H1 (cell line): ENCODE results near the gene NLRX1. TPM values are rescaled to one million over a fixed set of nuclear protein-coding genes. Genes with fewer than 3 reads are reported as not detected.

Experiments used
- CTCF ChIA-PET: fragments of 300-600 bp; sonication (Branson Sonifier 250); formaldehyde crosslinking; loops from one replicate; lab custom pipeline; 2021; ENCODE audit not compliant: partially characterized antibody; lab: Charles Lee
- POLR2A ChIA-PET: fragments of 300-600 bp; sonication (Branson Sonifier 250); formaldehyde crosslinking; loops from one replicate; lab custom pipeline; 2021; ENCODE audit warnings: inconsistent platforms; ENCODE audit not compliant: partially characterized antibody; lab: Charles Lee
- DNase-seq, 2 experiments: peaks; one replicate each; pipeline versions ENCODE4 v3.0.0 to v3.0.0-alpha.2; 2010 to 2022; ENCODE audit warnings: low spot score in 2 of 2, low read depth in 1 of 2, mixed read lengths in 1 of 2
- FAIRE-seq: peaks from 2 replicates; lab custom pipeline; 2011; peaks lifted over from hg19 to GRCh38; lab: Jason Lieb, UNC
- H2AFZ ChIP-seq: 2 replicates; pipeline ENCODE4 v1.8.1; 2012; ENCODE audit warnings: low read length, inconsistent platforms
- H2AK5ac ChIP-seq: 2 replicates; pipeline ENCODE4 v1.6.1; 2013; ENCODE audit warnings: low read depth, low read length
- H2BK120ac ChIP-seq: replicated peaks from 2 replicates; pipeline ENCODE3; 2013; ENCODE audit warnings: low read depth, low read length, inconsistent platforms
- H2BK12ac ChIP-seq: 2 replicates; pipeline ENCODE4 v1.6.1; 2013; ENCODE audit warnings: low read depth, low read length
- H2BK15ac ChIP-seq: 2 replicates; pipeline ENCODE4 v1.6.1; 2013; ENCODE audit warnings: low read length
- H2BK20ac ChIP-seq: 2 replicates; pipeline ENCODE4 v1.6.1; 2013; ENCODE audit warnings: low read length
- H2BK5ac ChIP-seq: 2 replicates; pipeline ENCODE4 v1.6.1; 2013; ENCODE audit warnings: low read depth, low read length
- H3K14ac ChIP-seq: 2 replicates; pipeline ENCODE4 v1.6.1; 2013; ENCODE audit warnings: inconsistent platforms; ENCODE audit not compliant: insufficient read length
- H3K18ac ChIP-seq: 2 replicates; pipeline ENCODE4 v1.6.1; 2013; ENCODE audit warnings: low read length; ENCODE audit errors: extremely low read depth
- H3K23ac ChIP-seq: 2 replicates; pipeline ENCODE4 v1.6.1; 2013; ENCODE audit warnings: inconsistent platforms; ENCODE audit not compliant: insufficient read length
- H3K23me2 ChIP-seq: 2 replicates; pipeline ENCODE4 v1.6.1; 2013; ENCODE audit warnings: low read depth, low read length
- H3K27ac ChIP-seq: 2 replicates; pipeline ENCODE4 v1.6.1; 2011; ENCODE audit warnings: low read depth, low read length, inconsistent platforms
- H3K27me3 ChIP-seq, 4 experiments: replicated peaks in 1 of 4; 1 replicate in 1 of 4; 2 replicates in 3 of 4; pipeline versions ENCODE4 v1.6.1 to v1.8.1; 2011 to 2013; ENCODE audit warnings: low read length in 3 of 4, mild to moderate bottlenecking in 3 of 4, inconsistent platforms in 2 of 4, mixed read lengths in 2 of 4, moderate library complexity in 1 of 4; ENCODE audit not compliant: control insufficient read depth in 3 of 4, insufficient read depth in 3 of 4; ENCODE audit errors: extremely low read depth in 1 of 4
- H3K36me3 ChIP-seq, 4 experiments: 2 replicates each; pipeline versions ENCODE4 v1.6.1 to v1.8.1; 2011 to 2013; ENCODE audit warnings: mild to moderate bottlenecking in 4 of 4, low read length in 3 of 4, moderate library complexity in 2 of 4, control low read depth in 1 of 4, inconsistent platforms in 1 of 4; ENCODE audit not compliant: insufficient read depth in 4 of 4, control insufficient read depth in 2 of 4
- H3K4ac ChIP-seq: replicated peaks from 2 replicates; pipeline ENCODE3; 2013; ENCODE audit warnings: low read length, low read depth, mixed read lengths, inconsistent platforms; ENCODE audit not compliant: insufficient read length
- H3K4me1 ChIP-seq, 4 experiments: replicated peaks in 1 of 4; 1 replicate in 1 of 4; 2 replicates in 3 of 4; pipeline versions ENCODE4 v1.6.1 to v1.8.1; 2011 to 2013; ENCODE audit warnings: low read length in 3 of 4, inconsistent platforms in 2 of 4, mixed read lengths in 1 of 4; ENCODE audit not compliant: insufficient read depth in 4 of 4, control insufficient read depth in 3 of 4
- H3K4me2 ChIP-seq, 2 experiments: 2 replicates each; pipeline versions ENCODE4 v1.6.1 to v1.8.1; 2011 to 2013; ENCODE audit warnings: low read depth in 2 of 2, low read length in 2 of 2, control low read depth in 1 of 2, inconsistent platforms in 1 of 2, mild to moderate bottlenecking in 1 of 2; ENCODE audit not compliant: insufficient read depth in 1 of 2
- H3K4me3 ChIP-seq, 4 experiments: fragments of 200-600, 300-600 bp in 1 of 4; sonication (generic), shearing (Covaris generic), sonication (Bioruptor Twin) in 1 of 4; 2 replicates each; pipeline versions ENCODE4 v1.5.1 to v1.8.1; 2011 to 2016; ENCODE audit warnings: low read length in 4 of 4, low read depth in 3 of 4, control low read depth in 2 of 4, inconsistent platforms in 2 of 4, mild to moderate bottlenecking in 2 of 4, mixed read lengths in 1 of 4, moderate library complexity in 1 of 4; ENCODE audit not compliant: insufficient read depth in 2 of 4; ENCODE audit errors: extremely low read depth in 1 of 4
- H3K56ac ChIP-seq: replicated peaks from 2 replicates; pipeline ENCODE3; 2013; ENCODE audit warnings: low read depth, mild to moderate bottlenecking, mixed read lengths, low read length, inconsistent platforms; ENCODE audit not compliant: insufficient read length
- H3K79me1 ChIP-seq: 2 replicates; pipeline ENCODE4 v1.6.1; 2013; ENCODE audit warnings: low read depth, low read length, control low read depth
- H3K79me2 ChIP-seq, 2 experiments: 2 replicates each; pipeline versions ENCODE4 v1.6.1 to v1.8.1; 2012 to 2013; ENCODE audit warnings: low read length in 2 of 2, mild to moderate bottlenecking in 2 of 2, inconsistent platforms in 1 of 2; ENCODE audit not compliant: insufficient read depth in 2 of 2, control insufficient read depth in 1 of 2
- H3K9ac ChIP-seq, 4 experiments: replicated peaks in 1 of 4; 1 replicate in 1 of 4; 2 replicates in 3 of 4; pipeline versions ENCODE4 v1.6.1 to v1.8.1; 2011 to 2013; ENCODE audit warnings: low read depth in 3 of 4, low read length in 3 of 4, control low read depth in 2 of 4, mild to moderate bottlenecking in 2 of 4, moderate library complexity in 2 of 4, inconsistent platforms in 1 of 4; ENCODE audit errors: extremely low read depth in 1 of 4
- H3K9me3 ChIP-seq, 2 experiments: 2 replicates each; pipeline versions ENCODE4 v1.6.1 to v1.8.1; 2012 to 2013; ENCODE audit warnings: mild to moderate bottlenecking in 2 of 2, moderate library complexity in 2 of 2, control low read depth in 1 of 2, inconsistent platforms in 1 of 2, low read depth in 1 of 2, low read length in 1 of 2, mixed read lengths in 1 of 2; ENCODE audit not compliant: insufficient read depth in 2 of 2
- H4K20me1 ChIP-seq, 2 experiments: replicated peaks in 1 of 2; 2 replicates each; pipeline versions ENCODE3 to v1.8.1; 2011 to 2013; ENCODE audit warnings: inconsistent platforms in 2 of 2, low read length in 2 of 2, mild to moderate bottlenecking in 1 of 2; ENCODE audit not compliant: insufficient read depth in 2 of 2, control insufficient read depth in 1 of 2
- H4K5ac ChIP-seq: 2 replicates; pipeline ENCODE4 v1.6.1; 2013; ENCODE audit warnings: low read length, low read depth, mixed read lengths, inconsistent platforms; ENCODE audit not compliant: insufficient read length
- H4K8ac ChIP-seq: 2 replicates; pipeline ENCODE4 v1.8.0; 2013; ENCODE audit warnings: mild to moderate bottlenecking, moderate library complexity, low read length, inconsistent platforms; ENCODE audit not compliant: insufficient read depth; ENCODE audit errors: extremely low read depth
- H4K91ac ChIP-seq: replicated peaks from 2 replicates; pipeline ENCODE3; 2013; ENCODE audit warnings: low read length, mixed read lengths, inconsistent platforms; ENCODE audit not compliant: insufficient read length
- CBX5 ChIP-seq: fragments of 300-800, 300-1000 bp; sonication (generic); IDR thresholded peaks from 2 replicates; pipeline ENCODE4 v1.7.1; 2016; ENCODE audit warnings: antibody characterized with exemption, low read length, low read depth
- CHD2 ChIP-seq: IDR thresholded peaks from 2 replicates; pipeline ENCODE4 v1.6.1; 2012; ENCODE audit warnings: low read length, improper control_type of control experiment
- CTCF ChIP-seq, 3 experiments: IDR thresholded peaks; 1 replicate in 2 of 3; 2 replicates in 1 of 3; pipeline versions ENCODE4 v1.5.1 to v1.6.1; 2011; ENCODE audit warnings: low read length in 3 of 3, mild to moderate bottlenecking in 3 of 3, inconsistent platforms in 2 of 3, low read depth in 1 of 3, moderate library complexity in 1 of 3; ENCODE audit not compliant: insufficient read depth in 1 of 3; ENCODE audit errors: control extremely low read depth in 1 of 3
- E2F6 ChIP-seq: IDR thresholded peaks from 2 replicates; pipeline ENCODE4 v1.6.1; 2012; ENCODE audit warnings: inconsistent platforms
- EGR1 ChIP-seq: IDR thresholded peaks from 2 replicates; pipeline ENCODE4 v1.6.1; 2011; ENCODE audit warnings: low read depth, low read length, borderline replicate concordance
- FOSL1 ChIP-seq: IDR thresholded peaks from 2 replicates; pipeline ENCODE4 v1.6.1; 2011; ENCODE audit warnings: mild to moderate bottlenecking, low read depth, low read length, moderate library complexity; ENCODE audit not compliant: insufficient read depth
- POLR2AphosphoS5 ChIP-seq: IDR thresholded peaks from 2 replicates; pipeline ENCODE4 v1.6.1; 2011; ENCODE audit warnings: low read depth, low read length
- SRF ChIP-seq: IDR thresholded peaks from 2 replicates; pipeline ENCODE4 v1.6.1; 2011; ENCODE audit warnings: mild to moderate bottlenecking, low read depth, low read length, moderate library complexity
- SUZ12 ChIP-seq: fragments of 200-600 bp; sonication (generic); IDR thresholded peaks from 2 replicates; pipeline ENCODE4 v1.6.1; 2012; ENCODE audit warnings: mild to moderate bottlenecking, inconsistent platforms, low read length, moderate library complexity, mixed read lengths
- TCF12 ChIP-seq: IDR thresholded peaks from 2 replicates; pipeline ENCODE4 v1.6.1; 2011; ENCODE audit warnings: low read depth, mild to moderate bottlenecking, low read length
- YY1 ChIP-seq: IDR thresholded peaks from 2 replicates; pipeline ENCODE4 v1.6.1; 2011; ENCODE audit warnings: low read depth, mild to moderate bottlenecking, low read length
- WGBS, 2 experiments: shearing (Covaris generic) in 1 of 2; methylation state at CpG; one replicate each; pipeline versions ENCODE4 v1.1.6 to v1.1.7; 2013 to 2015; ENCODE audit warnings: low lambda C conversion rate in 2 of 2, mixed read lengths in 2 of 2, inconsistent platforms in 1 of 2, low coverage in 1 of 2, missing lambda C conversion rate in 1 of 2; ENCODE audit not compliant: insufficient replicate concordance in 2 of 2, insufficient coverage in 1 of 2, insufficient read length in 1 of 2; ENCODE audit errors: extremely low coverage in 1 of 2, missing lambda C conversion rate in 1 of 2; 5-methylcytosine and 5-hydroxymethylcytosine counted together
- polyA plus RNA-seq, 7 experiments: library from polyadenylated mRNA; depleted of rRNA in 3 of 7; stranded (reverse) in 5 of 7; unstranded in 2 of 7; fragments of >200 nt in 5 of 7; fragments of 200-250 nt in 2 of 7; gene quantifications; 1 replicate in 5 of 7; 2 replicates in 1 of 7; 4 replicates in 1 of 7; pipeline versions ENCODE4 v1.2.1 to v1.2.3, GENCODE V29; 2011 to 2013; ENCODE audit warnings: missing spikeins in 2 of 7, mixed read lengths in 2 of 7
- total RNA-seq: library from RNA; stranded (reverse); fragmentation: NEBNext Ultra II Directional; extraction: Animal tissue kit (Norgen Biotek cat#: 25700); gene quantifications from 2 replicates; pipeline ENCODE4 v1.2.1, GENCODE V29; 2021

Gene NLRX1
- total and polyA plus RNA-seq, 2 of the 8 experiments (the other 6 are each of a cell fraction or from before 2014, with no cell fraction given), result 13.2 to 18.6 TPM

- Histone ChIP-seq H4K91ac (no peak overlapping the region), H3K18ac (no peak overlapping the region), H3K4ac (no peak overlapping the region), H2AK5ac (no peak overlapping the region), H3K36me3 (no peaks in the 10 kb centered on the region), H3K4me2 (peak overlapping the region; percentile 57 to 96; a peak in 3 of 4 replicates), H3K4me3 (peak overlapping the region in 2 of 4 experiments; percentile 1 to 100; a peak in 4 of 8 replicates), H2BK12ac (no peak overlapping the region), H3K9me3 (no peaks in the 10 kb centered on the region), H3K79me2 (peaks cover 18 to 34% of the 10 kb centered on the region in 2 experiments), H3K14ac (no peak overlapping the region), H3K9ac (no peak overlapping the region), H3K4me1 (peaks cover 3 to 9% (median 6%) of the 10 kb centered on the region in 4 experiments; a peak in 6 of 7 replicates), H3K56ac (no peak overlapping the region), H3K79me1 (0 out of 2 replicates have a peak, but pooled peaks cover 3% of the 10 kb centered on the region), H3K23me2 (peaks cover 9% of the 10 kb centered on the region), H4K8ac (no peak overlapping the region), H3K27ac (no peak overlapping the region), H2BK5ac (no peak overlapping the region), H2BK15ac (no peak overlapping the region), H2BK20ac (no peak overlapping the region), H4K5ac (no peak overlapping the region), H2AFZ (no peak overlapping the region), H4K20me1 (peaks cover 5% of the 10 kb centered on the region in 2 experiments), H3K27me3 (no peaks in the 10 kb centered on the region), H2BK120ac (no peak overlapping the region), H3K23ac (no peak overlapping the region)
- ChIA-PET CTCF (interaction anchor here (0.7 to 20.1 kb wide), 13 partner anchors 9 to 122 kb away, joined by 3 to 367 read pairs (median 3); partner anchors contain the start of gene ABCG4), POLR2A (interaction anchor here (0.8 to 2.5 kb wide), 3 partner anchors 9 to 68 kb away, joined by 3 to 12 read pairs (median 5); no protein-coding TSS in a partner anchor)
- DNase-seq, result no peak
- WGBS, 2 experiments, result 60% methylated on average over 10 of the region's 10 CpGs; no CpG with 5 or more reads in 1 of the 2 experiments
- no peak for FAIRE-seq
- TF ChIP-seq TCF12, result no peak
- no peak for TF ChIP-seq CBX5
- TF ChIP-seq EGR1, result no peak
- TF ChIP-seq CHD2, result no peak
- no peak for TF ChIP-seq CTCF (IDR thresholded peaks at IDR 0.05; ENCODE audit: control extremely low read depth in 1 of 3, insufficient read depth in 1 of 3, low read depth in 1 of 3, low read length in 3 of 3)
- TF ChIP-seq E2F6, result no peak
- TF ChIP-seq FOSL1, result no peak
- TF ChIP-seq POLR2AphosphoS5, result no peak
- no peak for TF ChIP-seq SUZ12
- no peak for TF ChIP-seq YY1
- no peak for TF ChIP-seq SRF
Observed at GRCh38 chr11:119205080-119205479, 36.6 kb downstream of the NLRX1 start.
